ENCODE measurements around the gene PPM1M.
"Not testable (repeated sequence)": the region's sequence is repeated elsewhere in the genome, so short reads cannot be mapped to it uniquely, and the experiment has no call there.

PPM1M gene

DNA sequence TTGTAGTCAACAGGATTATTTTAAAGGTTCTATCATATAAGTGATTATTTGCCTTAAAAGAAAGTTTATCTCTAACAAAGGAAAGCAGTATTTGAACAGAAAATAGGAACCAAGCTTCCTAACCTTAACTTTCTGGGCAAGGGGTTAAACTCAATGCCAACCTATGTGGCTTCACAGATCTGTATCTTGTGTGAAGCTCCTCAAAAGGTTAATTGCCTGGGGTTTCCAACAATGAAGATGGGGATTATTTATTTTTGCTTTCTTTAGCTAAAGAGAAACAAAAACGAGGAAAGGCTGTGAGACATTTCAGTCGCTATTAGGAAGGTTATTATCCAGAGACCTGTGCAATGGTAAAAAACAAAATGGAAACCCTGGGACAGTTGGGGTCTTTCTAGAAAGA, 34.0 kb downstream of the PPM1M start:
- no peak for DNase-seq

DNA sequence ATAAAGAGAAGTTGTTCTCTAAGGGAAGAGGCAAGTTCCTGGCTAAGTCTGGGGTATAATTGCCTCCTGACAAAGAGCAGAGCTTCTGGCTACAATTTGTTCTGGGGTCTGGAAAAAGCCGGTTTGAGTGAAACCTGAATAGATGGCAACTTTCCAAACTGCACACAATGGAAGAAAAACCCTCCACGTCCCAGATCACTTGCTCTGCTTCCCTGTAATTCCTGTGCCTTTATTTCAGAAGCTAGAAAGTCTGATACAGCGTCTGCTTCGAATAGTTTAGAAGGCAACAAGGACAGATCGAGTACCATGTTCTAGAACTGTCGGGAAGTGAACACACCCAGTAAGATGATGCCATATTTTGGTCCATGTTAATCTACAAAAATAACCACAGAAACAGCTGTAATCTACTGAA, 34.5 kb downstream of the PPM1M start:
- no peak for DNase-seq

DNA sequence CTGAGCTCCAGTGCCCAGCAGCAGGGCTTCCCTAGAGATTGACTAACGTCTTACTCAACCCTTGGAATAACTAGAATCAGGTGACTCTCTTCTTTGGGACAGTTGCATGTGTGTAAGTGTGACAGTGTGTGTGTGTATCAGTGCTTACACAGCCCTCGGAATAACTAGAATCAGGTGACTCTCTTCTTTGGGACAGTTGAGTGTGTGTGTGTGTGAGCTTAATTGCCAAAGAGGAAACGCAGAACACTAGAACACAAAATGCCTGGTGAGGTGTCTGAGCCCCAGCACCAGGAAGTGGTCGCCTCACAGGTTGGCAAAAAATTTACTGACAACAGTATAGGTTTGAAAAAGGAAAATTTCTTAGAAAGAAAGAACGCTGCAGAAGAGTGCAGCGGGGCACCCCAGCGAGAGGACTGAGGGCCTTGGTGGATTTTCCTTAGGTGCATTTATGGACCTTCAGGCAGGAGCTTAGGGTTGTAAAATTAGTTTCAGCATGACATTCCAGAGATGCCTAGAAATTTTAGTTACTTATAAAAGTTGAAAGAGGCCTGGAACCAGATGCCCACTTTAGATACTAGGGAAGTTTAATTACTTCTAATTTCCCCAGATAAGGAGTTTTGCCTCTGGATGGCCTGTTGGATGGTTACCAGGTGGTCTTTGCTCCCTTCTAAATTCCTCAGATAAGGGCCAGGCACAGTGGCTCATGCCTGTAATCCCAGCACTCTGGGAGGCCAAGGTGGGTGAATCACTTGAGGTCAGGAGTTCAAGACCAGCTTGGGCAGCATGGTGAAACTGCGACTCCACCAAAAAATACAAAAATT, 36.6 kb downstream of the PPM1M start:
- DNase-seq: no peak

DNA sequence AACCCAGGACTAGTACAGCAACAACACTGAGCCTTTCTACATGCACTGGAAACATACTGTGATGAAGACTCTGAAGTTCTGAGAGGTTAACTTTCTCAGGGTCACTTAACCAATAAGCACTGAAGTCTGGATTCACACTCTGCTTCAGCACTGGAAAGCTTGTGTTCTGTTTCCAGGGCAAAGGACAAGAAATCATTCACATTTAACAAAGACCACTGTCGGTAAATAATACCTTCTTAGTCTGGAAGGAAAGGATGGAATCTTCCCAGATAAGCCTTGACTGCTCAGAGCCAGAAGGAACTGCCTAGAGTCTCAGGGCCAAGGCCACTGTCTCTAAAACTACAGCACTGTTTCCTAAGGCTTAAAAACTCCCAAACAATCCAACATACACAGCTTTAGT, 37.7 kb downstream of the PPM1M start:
- no peak for DNase-seq

GRCh38 chr3:52284051-52284450, 38.5 kb downstream of the PPM1M start:
- not testable (repeated sequence) for DNase-seq

DNA sequence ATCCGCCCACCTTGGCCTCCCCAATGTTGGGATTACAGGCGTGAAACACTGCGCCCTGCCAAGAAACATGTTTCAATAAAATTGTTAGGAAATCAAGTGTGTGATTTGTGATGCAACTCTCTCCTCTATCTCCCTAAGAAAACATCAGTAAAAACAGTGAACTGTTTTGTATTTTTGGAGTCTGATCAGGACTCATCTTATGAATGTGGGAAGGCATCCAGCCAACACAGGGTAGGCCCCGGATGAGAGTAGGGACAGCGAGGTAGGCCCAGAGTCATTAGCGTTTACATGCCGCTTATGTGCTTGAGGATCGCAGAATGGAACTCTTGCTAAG, 41.2 kb downstream of the PPM1M start:
- no peak for DNase-seq

DNA sequence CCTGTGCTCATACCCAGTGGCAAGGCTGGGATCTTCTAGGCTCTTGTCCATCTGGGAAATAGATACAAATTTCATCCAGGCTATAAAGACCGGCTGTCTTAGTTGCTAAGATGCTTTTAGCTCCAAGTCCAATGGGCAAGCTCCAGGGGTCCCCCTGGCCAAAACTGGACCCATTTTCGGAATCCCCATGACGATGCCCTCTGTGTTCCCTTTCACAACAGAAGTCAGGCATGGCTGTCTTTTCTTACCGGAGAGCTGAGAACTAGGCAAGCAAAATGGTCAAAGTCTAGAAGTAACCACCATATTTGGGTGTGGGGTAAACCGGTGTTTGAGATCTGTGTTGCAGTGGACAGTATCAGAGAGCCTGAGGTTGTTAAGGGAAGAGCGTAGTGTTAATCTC, 43.1 kb downstream of the PPM1M start:
- no peak for DNase-seq

DNA sequence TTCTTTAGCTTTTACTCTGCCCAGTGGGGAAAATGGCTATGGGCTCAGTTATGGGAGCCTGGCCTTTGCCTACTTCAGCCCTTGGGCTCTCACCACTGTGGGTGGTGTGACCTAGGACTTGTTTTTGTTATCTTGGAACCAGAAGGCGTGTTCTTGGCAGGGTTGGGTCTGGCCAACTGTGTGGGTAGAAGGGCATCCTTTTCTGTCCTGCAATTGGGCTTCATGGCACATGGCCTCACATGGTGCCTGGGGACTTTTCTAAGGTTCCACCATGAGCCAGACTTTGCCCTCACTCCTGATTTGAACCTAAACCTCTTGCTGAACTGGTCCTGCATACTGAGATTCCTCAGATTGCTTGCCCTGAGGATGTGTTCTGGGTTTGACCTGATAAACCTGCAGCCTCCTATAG, 43.8 kb downstream of the PPM1M start:
- no peak for DNase-seq

- no peak for DNase-seq
These were observed 44.4 kb downstream of the PPM1M start for GRCh38 chr3:52289747-52290595.

DNA sequence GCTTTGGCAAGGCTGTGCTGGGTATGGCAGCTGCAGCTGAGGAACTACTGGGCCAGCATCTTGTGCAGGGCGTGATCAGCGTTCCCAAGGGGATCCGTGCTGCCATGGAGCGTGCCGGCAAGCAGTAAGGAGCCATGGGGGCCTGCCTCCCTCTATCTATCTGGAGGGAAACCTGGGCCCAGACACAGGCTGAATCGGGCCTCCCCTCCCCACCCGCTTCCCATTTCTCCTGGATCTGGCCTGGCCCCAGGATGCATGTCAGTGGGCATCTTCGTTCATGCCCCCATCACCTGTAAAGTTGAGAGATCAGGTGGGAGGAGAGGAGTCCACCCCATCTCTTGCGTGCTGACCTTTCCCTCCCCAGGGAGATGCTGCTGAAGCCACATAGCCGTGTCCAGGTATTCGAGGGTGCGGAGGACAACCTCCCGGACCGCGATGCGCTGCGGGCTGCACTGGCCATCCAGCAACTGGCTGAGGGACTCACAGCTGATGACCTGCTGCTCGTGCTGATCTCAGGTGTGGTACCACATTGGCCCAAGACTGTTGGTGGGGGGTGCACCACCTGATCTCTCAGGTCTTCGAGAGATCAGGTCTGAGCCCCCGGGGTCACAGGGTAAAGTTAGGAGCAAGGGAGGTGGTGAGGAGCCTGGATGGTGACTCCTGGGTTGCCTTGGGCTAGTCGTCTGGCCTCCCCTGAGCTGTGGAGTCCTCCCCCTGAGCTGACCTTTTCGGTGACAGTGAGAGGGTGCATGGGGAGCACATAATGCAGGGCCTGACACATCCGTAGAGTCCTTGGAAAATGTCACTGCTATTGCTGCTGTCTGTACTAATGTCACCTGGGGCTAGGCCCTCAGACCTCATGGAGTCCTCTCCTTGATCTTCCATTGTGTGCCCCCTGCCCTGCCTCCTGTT, 45.3 kb downstream of the PPM1M start:
- no peak for DNase-seq

DNA sequence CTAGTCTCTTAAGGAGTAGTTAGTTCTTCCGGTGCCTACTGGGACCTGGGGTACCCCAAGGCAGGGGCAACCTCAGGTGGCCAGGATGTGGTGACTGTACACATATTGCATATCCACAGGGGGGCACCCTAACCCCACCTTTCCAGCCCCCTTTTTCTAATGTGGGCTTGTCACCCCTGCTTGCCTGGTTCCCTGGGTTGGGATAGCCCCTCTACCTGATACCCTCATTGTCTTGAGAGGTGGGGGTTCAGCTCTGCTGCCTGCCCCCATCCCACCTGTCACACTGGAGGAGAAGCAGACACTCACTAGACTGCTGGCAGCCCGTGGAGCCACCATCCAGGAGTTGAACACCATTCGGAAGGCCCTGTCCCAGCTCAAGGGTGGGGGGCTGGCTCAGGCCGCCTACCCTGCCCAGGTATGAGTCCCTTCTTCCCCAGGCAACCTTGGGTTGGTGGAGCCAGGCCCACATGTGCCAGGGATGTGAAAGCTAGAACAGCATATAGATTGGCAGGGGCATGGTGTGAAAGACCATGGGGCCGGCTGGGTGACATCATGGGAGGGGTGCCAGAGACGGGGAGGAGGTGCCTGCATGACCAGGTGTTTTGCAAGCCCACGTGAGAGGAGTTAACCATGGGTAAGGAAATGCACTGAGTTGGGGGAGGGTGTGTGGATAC, 46.1 kb downstream of the PPM1M start:
- DNase-seq: no peak

- no peak for DNase-seq
These were observed 46.9 kb downstream of the PPM1M start for GRCh38 chr3:52292247-52293065.

DNA sequence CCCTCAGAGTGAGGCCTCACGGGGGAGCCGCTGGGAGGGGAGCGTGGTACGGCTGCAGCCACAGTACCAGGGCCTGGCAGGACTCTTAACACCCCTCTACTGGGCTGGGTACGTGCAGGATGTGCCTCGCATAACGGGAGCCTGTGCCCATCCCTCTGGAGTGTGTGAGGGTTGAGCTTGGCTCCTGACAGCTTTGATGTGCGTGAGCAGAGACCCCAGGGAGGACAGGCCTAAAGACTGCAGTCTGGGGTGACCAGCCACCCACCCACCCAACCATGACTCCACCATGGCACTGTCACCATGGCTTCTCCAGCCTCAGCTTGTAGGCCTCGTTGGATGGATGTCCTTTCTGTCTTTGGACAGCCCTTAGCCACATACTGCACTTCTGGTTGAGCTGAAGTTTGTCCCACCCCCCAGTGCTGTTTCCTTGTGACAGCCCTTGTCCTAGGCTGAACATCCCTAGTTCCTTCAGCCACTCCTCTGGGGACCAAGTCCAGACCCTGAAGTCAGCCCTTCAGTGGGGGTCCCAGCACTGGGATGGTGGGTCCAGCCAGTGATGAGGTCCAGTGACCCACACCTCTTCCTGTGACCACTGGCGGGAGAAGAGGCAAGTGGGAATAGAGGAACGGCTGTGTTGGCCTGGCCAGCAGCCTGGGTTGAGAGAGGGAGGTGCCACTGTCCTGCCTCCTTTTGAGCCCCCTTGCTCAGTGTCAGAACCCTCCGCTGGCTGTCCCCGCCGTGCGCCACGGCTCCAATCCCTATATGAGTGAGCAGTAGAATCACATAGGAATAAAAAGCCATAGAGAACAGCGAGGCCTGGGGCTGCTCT, 48.1 kb downstream of the PPM1M start:
- no peak for DNase-seq

- DNase-seq: no peak
These were observed 49.0 kb downstream of the PPM1M start for GRCh38 chr3:52294320-52295150.

DNA sequence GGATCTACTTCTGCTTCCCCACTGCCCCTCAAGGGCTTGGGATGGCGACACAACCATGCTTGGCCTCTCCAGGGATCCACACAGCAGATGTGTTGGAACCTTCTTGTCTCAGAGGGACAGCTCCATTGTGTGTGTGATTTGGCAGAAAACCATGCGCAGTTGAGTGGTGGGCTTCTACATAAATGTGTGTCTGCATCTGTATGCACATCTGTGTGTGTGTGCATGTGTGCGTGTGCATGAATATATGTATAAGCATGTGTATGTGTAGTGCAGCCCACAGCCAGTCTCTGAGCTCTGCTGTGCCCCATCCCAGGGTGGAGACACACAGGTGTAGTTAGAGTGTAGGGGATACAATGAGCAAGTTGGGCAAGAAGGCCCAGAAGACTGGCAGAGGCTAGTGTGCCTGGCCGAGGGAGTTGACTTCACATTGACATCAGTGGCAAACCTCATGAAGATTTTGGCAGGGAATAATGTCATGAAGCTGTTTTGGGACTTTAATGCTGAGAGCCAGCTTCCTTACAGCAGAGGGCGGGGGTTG, 50.2 kb downstream of the PPM1M start:
- no peak for DNase-seq

DNA sequence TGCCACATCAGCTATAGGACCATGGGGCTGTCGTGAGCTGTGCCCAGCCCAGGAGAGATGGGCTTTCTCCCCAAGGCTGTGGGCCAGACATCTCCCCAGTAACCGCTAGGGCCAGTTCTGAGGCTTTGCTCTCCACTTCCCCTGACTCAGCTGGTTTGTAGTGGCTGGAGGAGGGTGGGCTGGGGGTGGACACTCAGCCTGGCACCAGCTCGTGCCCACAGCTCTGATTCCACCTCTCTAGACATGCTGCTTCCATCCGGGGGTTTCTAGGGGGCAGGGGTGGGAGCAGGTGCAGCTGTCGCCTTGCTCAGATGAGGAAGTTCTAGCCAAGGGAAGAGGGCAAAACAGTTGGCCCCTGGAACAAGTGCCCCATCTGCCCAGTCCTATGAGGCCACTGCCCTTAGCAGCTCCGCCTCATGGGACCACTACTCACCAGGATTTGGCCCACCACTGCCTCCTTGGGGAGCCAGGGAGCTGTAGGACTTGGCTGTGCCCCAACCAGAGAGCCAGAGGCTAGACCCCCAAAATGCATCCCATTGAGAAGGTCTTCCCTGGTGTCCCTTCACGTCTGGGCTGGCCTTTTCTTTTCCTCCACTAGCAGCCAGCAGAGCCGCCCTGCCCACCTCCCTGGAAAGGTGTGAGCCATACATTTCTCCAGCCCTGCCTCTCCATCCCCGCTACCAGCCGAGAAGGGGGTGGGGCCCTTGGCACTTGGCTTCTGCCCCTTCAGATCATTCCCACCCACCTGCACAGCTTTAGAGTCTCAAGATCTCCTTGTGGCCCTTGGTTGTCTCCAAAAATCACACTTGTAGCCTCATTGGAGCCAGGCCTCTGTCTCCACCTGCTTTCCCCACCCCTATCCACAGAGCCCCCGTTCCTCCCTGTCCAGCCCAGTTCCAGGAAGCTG, 51.9 kb downstream of the PPM1M start:
- no peak for DNase-seq

DNA sequence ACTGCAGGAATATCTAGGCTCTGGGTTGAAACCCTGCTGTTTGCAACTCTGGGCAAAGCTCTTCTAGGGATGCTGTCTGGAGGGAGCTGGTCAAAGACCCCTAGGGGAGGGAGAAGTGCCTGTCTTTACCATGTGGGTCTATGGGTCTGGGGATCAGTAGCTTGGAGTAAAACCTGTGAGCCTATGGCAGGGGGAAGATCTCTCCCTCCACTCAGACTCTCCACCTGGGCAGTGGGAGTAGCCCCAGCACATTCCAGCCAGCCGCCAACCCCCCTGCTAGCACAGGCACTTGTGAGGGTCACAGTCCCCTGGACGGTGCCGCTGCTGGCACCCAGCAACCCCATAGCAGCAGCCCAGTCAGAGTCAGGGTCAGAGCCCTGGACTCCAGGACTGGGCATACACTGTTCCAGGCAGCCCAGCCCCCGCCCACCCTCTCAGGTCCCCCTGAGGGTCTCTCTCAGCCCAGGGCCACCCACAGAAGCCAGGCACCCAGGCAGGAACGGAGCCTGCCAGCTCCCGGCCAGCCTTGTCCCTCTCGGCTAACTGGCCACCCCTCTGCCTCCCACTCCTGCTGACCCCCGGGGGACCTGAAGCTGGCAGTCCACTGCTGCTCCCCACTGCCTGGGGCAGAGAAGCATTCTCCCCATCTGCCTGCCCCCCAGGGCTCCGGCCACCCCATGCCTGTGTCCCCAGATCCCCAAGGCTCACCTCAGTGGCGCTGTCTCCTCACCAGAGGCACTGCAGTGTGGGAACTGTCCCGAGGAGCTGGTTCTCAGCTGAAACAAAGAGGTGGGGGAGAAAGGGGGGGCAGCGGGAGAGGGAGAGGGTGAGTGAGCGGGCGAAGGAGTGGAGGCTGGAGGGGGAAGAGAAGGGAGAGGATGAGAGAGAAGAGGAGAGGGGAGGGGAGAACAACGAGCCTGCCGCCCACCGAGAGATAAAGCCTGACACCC, 52.9 kb downstream of the PPM1M start:
- DNase-seq: no peak

All from NCI-H187 (cell line).